Astrocyte (in vitro differentiated cells and primary cell): ENCODE measurements around the gene FCER1G. TPM values are rescaled to one million over a fixed set of nuclear protein-coding genes. Genes with fewer than 3 reads are reported as not detected.

Experiments used
- DNase-seq: peaks from one replicate; pipeline ENCODE4 v3.0.0-alpha.2; 2010; ENCODE audit warnings: low read depth
- FAIRE-seq: peaks from 2 replicates; lab custom pipeline; 2011; peaks lifted over from hg19 to GRCh38; lab: Jason Lieb, UNC
- H2AFZ ChIP-seq: 2 replicates; pipeline ENCODE4 v1.6.0; 2012; ENCODE audit warnings: low read depth, low read length, inconsistent platforms
- H3K27ac ChIP-seq: 2 replicates; pipeline ENCODE4 v1.5.1; 2011; ENCODE audit warnings: low read depth, low read length, inconsistent platforms
- H3K27me3 ChIP-seq: 2 replicates; pipeline ENCODE4 v1.6.0; 2011; ENCODE audit warnings: low read length, inconsistent platforms; ENCODE audit not compliant: insufficient read depth
- H3K36me3 ChIP-seq: 2 replicates; pipeline ENCODE4 v1.5.1; 2011; ENCODE audit warnings: low read length, inconsistent platforms; ENCODE audit not compliant: insufficient read depth
- H3K4me1 ChIP-seq: 2 replicates; pipeline ENCODE4 v1.5.1; 2011; ENCODE audit warnings: low read length, inconsistent platforms; ENCODE audit not compliant: insufficient read depth
- H3K4me2 ChIP-seq: 2 replicates; pipeline ENCODE4 v1.6.0; 2012; ENCODE audit warnings: low read length, inconsistent platforms
- H3K4me3 ChIP-seq: 2 replicates; pipeline ENCODE4 v1.5.1; 2011; ENCODE audit warnings: low read depth, mild to moderate bottlenecking, low read length, inconsistent platforms; ENCODE audit not compliant: insufficient read depth
- H3K79me2 ChIP-seq: 2 replicates; pipeline ENCODE4 v1.6.0; 2012; ENCODE audit warnings: mild to moderate bottlenecking, low read length, inconsistent platforms; ENCODE audit not compliant: insufficient read depth
- H3K9ac ChIP-seq: 2 replicates; pipeline ENCODE4 v1.6.0; 2012; ENCODE audit warnings: mild to moderate bottlenecking, low read length, inconsistent platforms
- H3K9me3 ChIP-seq: 2 replicates; pipeline ENCODE4 v1.5.1; 2012; ENCODE audit warnings: low read depth, mild to moderate bottlenecking, low read length, inconsistent platforms; ENCODE audit not compliant: insufficient read depth
- H4K20me1 ChIP-seq: 2 replicates; pipeline ENCODE4 v1.6.0; 2012; ENCODE audit warnings: low read length, inconsistent platforms; ENCODE audit not compliant: insufficient read depth
- H3K27ac Mint-ChIP-seq: one replicate; pipeline ENCODE4 v1.8.0; 2021; ENCODE audit warnings: mild to moderate bottlenecking, mixed read lengths; ENCODE audit not compliant: unreplicated experiment
- H3K27me3 Mint-ChIP-seq: one replicate; pipeline ENCODE4 v1.8.0; 2021; ENCODE audit warnings: low read depth, mixed read lengths; ENCODE audit not compliant: unreplicated experiment
- H3K36me3 Mint-ChIP-seq: one replicate; pipeline ENCODE4 v1.8.0; 2021; ENCODE audit warnings: low read depth, mixed read lengths; ENCODE audit not compliant: unreplicated experiment
- H3K4me1 Mint-ChIP-seq: one replicate; pipeline ENCODE4 v1.8.0; 2021; ENCODE audit warnings: low read depth, mixed read lengths; ENCODE audit not compliant: unreplicated experiment
- H3K4me3 Mint-ChIP-seq: one replicate; pipeline ENCODE4 v1.8.0; 2021; ENCODE audit warnings: mild to moderate bottlenecking, moderate library complexity, mixed read lengths; ENCODE audit not compliant: unreplicated experiment
- H3K9me3 Mint-ChIP-seq: one replicate; pipeline ENCODE4 v1.8.0; 2021; ENCODE audit warnings: mild to moderate bottlenecking, mixed read lengths; ENCODE audit not compliant: unreplicated experiment
- EZH2 ChIP-seq: IDR thresholded peaks from 2 replicates; pipeline ENCODE4 v1.6.1; 2012; ENCODE audit warnings: mild to moderate bottlenecking, low read length, inconsistent platforms; ENCODE audit not compliant: insufficient read depth
- total RNA-seq: library from RNA; stranded (reverse); gene quantifications from 2 replicates; pipeline ENCODE4 v1.2.1, GENCODE V29; 2021
- TF ChIP-seq, protein P1 (sequence below): IDR thresholded peaks from 2 replicates; pipeline ENCODE4 v1.5.1; 2011; ENCODE audit warnings: low read depth, mild to moderate bottlenecking, inconsistent platforms, low read length, moderate library complexity; ENCODE audit not compliant: insufficient read depth

The FCER1G gene
- total RNA-seq, 1 donor from 2014 or later, result 0.68 TPM

- TF ChIP-seq EZH2, result no peak
- TF ChIP-seq, protein P1, sequence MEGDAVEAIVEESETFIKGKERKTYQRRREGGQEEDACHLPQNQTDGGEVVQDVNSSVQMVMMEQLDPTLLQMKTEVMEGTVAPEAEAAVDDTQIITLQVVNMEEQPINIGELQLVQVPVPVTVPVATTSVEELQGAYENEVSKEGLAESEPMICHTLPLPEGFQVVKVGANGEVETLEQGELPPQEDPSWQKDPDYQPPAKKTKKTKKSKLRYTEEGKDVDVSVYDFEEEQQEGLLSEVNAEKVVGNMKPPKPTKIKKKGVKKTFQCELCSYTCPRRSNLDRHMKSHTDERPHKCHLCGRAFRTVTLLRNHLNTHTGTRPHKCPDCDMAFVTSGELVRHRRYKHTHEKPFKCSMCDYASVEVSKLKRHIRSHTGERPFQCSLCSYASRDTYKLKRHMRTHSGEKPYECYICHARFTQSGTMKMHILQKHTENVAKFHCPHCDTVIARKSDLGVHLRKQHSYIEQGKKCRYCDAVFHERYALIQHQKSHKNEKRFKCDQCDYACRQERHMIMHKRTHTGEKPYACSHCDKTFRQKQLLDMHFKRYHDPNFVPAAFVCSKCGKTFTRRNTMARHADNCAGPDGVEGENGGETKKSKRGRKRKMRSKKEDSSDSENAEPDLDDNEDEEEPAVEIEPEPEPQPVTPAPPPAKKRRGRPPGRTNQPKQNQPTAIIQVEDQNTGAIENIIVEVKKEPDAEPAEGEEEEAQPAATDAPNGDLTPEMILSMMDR, result no peak
- no peaks in the 10 kb centered on the region for H3K79me2 ChIP-seq
- H3K4me3 ChIP-seq, result no peak overlapping the region
- no peaks in the 10 kb centered on the region for H3K27me3 ChIP-seq
- H3K36me3 Mint-ChIP-seq, result no peaks in the 10 kb centered on the region
- peaks cover 28% of the 10 kb centered on the region for H3K4me1 ChIP-seq
- H3K27ac Mint-ChIP-seq, result peak overlapping the region; percentile 81
- no peaks in the 10 kb centered on the region for H3K27me3 Mint-ChIP-seq
- no peak for FAIRE-seq
- H3K4me2 ChIP-seq, result peak overlapping the region; percentile 60
- no peaks in the 10 kb centered on the region for H4K20me1 ChIP-seq
- no peaks in the 10 kb centered on the region for H3K9me3 Mint-ChIP-seq
- DNase-seq, result peak; percentile 21
- H3K4me1 Mint-ChIP-seq, result peaks cover 33% of the 10 kb centered on the region
- H3K9me3 ChIP-seq, result no peaks in the 10 kb centered on the region
- peak overlapping the region; percentile 47 for H2AFZ ChIP-seq
- H3K9ac ChIP-seq, result peak overlapping the region; percentile 64
- no peaks in the 10 kb centered on the region for H3K36me3 ChIP-seq
- peak overlapping the region; percentile 27 for H3K27ac ChIP-seq
- H3K4me3 Mint-ChIP-seq, result no peak overlapping the region
Measured at GRCh38 chr1:161196521-161197451, 18.3 kb upstream of the FCER1G start.

DNA sequence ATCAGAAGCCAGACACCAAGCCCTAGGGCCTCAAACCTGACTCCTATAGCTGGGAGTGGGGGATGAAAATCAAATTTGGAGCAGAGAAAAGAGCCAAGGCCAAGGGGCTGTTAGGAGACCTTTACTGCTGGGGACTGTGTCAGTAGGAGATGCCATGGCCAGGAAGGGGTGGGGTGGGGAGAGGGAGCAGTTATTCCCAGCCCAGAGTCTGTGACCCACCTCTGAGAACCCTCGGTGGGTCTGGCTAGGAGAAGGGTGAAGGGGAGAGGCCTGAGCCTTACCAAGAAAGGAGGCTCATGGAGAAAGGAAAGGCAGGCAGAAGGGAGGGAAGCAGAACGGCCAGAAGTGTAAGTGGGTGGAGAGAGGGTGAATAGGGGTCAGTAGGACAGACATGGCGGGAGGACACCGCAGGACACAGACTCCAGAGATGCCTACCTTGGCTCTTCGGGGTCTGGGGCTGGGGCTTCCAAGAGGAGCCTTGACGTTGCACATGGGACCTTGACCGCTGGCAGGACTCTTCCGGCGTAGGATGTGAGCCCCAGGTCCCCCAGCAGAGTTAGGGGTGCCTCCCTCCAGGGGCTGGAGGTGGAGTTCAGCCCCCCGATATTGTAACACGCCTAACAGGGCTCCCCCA is 17.4 kb upstream of the FCER1G start:
- H3K9ac ChIP-seq, result peak overlapping the region; percentile 64

More for the DNA sequence above, 17.4 kb upstream of the FCER1G start:
- DNase-seq, result no peak
- no peaks in the 10 kb centered on the region for H3K9me3 ChIP-seq
- no peak overlapping the region for H3K27ac Mint-ChIP-seq
- H2AFZ ChIP-seq, result peak overlapping the region; percentile 80
- TF ChIP-seq EZH2, result no peak
- TF ChIP-seq, protein P1, result no peak
- H4K20me1 ChIP-seq, result no peaks in the 10 kb centered on the region
- H3K4me1 Mint-ChIP-seq, result peaks cover 30% of the 10 kb centered on the region
- H3K79me2 ChIP-seq, result peaks cover 6% of the 10 kb centered on the region
- no peaks in the 10 kb centered on the region for H3K36me3 Mint-ChIP-seq
- no peak overlapping the region for H3K4me3 ChIP-seq
- H3K4me3 Mint-ChIP-seq, result peak overlapping the region; percentile 72
- no peaks in the 10 kb centered on the region for H3K27me3 ChIP-seq
- no peaks in the 10 kb centered on the region for H3K36me3 ChIP-seq
- H3K4me2 ChIP-seq, result peak overlapping the region; percentile 60
- H3K27me3 Mint-ChIP-seq, result no peaks in the 10 kb centered on the region
- FAIRE-seq, result no peak
- H3K27ac ChIP-seq, result no peak overlapping the region
- peaks cover 30% of the 10 kb centered on the region for H3K4me1 ChIP-seq
- no peaks in the 10 kb centered on the region for H3K9me3 Mint-ChIP-seq
